HEK293T (cell line): ENCODE results near the gene PTPN2.

Experiments used
- CTCF ChIA-PET: fragments of 350-600 bp; formaldehyde crosslinking; extraction: SDS; loops from one replicate; lab custom pipeline; 2021; ENCODE audit warnings: antibody characterized with exemption, inconsistent platforms; lab: Yijun Ruan, JAX
- POLR2A ChIA-PET: fragments of 350-600 bp; formaldehyde crosslinking; extraction: SDS; loops from one replicate; lab custom pipeline; 2020; ENCODE audit warnings: antibody characterized with exemption, inconsistent platforms; lab: Yijun Ruan, JAX
- DNase-seq: peaks from one replicate; pipeline ENCODE4 v3.0.0; 2012; ENCODE audit warnings: mixed read lengths; ENCODE audit errors: extremely low spot score
- ARNT ChIP-seq: fragments of 450-650 bp; IDR thresholded peaks from 2 replicates; pipeline ENCODE4 v1.6.1; 2017; ENCODE audit warnings: mild to moderate bottlenecking
- BHLHE40 ChIP-seq: fragments of 450-650 bp; IDR thresholded peaks from 2 replicates; pipeline ENCODE4 v1.6.1; 2016; ENCODE audit warnings: mild to moderate bottlenecking, moderate library complexity, borderline replicate concordance
- CTBP1 ChIP-seq: fragments of 450-650 bp; IDR thresholded peaks from 2 replicates; pipeline ENCODE4 v1.6.1; 2016; ENCODE audit warnings: borderline replicate concordance
- ELF4 ChIP-seq: fragments of 450-650 bp; IDR thresholded peaks from 2 replicates; pipeline ENCODE4 v1.6.1; 2017; ENCODE audit warnings: antibody characterized with exemption
- FOXA1 ChIP-seq: fragments of 450-650 bp; IDR thresholded peaks from 2 replicates; pipeline ENCODE4 v1.6.1; 2016; ENCODE audit warnings: mild to moderate bottlenecking
- FOXK2 ChIP-seq: fragments of 450-650 bp; IDR thresholded peaks from 2 replicates; pipeline ENCODE4 v1.6.1; 2016; ENCODE audit warnings: mild to moderate bottlenecking
- FOXM1 ChIP-seq: fragments of 450-650 bp; IDR thresholded peaks from 2 replicates; pipeline ENCODE4 v1.6.1; 2017; ENCODE audit warnings: mild to moderate bottlenecking, borderline replicate concordance
- HDGF ChIP-seq: fragments of 450-650 bp; IDR thresholded peaks from 2 replicates; pipeline ENCODE4 v1.6.1; 2017; ENCODE audit warnings: antibody characterized with exemption, borderline replicate concordance
- L3MBTL2 ChIP-seq: fragments of 450-650 bp; conservative IDR thresholded peaks from 2 replicates; pipeline ENCODE4 v1.6.1; 2016; ENCODE audit warnings: mild to moderate bottlenecking
- LEF1 ChIP-seq: fragments of 450-650 bp; IDR thresholded peaks from 2 replicates; pipeline ENCODE4 v1.6.1; 2017; ENCODE audit warnings: mild to moderate bottlenecking, borderline replicate concordance
- NFRKB ChIP-seq: fragments of 450-650 bp; IDR thresholded peaks from 2 replicates; pipeline ENCODE4 v1.6.1; 2016; ENCODE audit warnings: mild to moderate bottlenecking, moderate library complexity
- PKNOX1 ChIP-seq: fragments of 450-650 bp; IDR thresholded peaks from 2 replicates; pipeline ENCODE4 v1.6.1; 2016
- SP1 ChIP-seq: fragments of 450-650 bp; IDR thresholded peaks from 2 replicates; pipeline ENCODE4 v1.6.1; 2017
- SUZ12 ChIP-seq: fragments of 450-650 bp; IDR thresholded peaks from 2 replicates; pipeline ENCODE4 v1.6.1; 2016; ENCODE audit warnings: mild to moderate bottlenecking
- TARDBP ChIP-seq: fragments of 450-650 bp; IDR thresholded peaks from 2 replicates; pipeline ENCODE4 v1.6.1; 2016
- ZNF384 ChIP-seq: fragments of 450-650 bp; IDR thresholded peaks from 2 replicates; pipeline ENCODE4 v1.6.1; 2016

Gene PTPN2

GRCh38 chr18:12796448-12796847, 87.6 kb downstream of the PTPN2 start:
- TF ChIP-seq BHLHE40 = no peak
- no peak for TF ChIP-seq ZNF384
- TF ChIP-seq SUZ12 = no peak
- no peak for TF ChIP-seq ARNT
- CTCF ChIA-PET = no interaction called here
- POLR2A ChIA-PET = no interaction called here
- no peak for DNase-seq

GRCh38 chr18:12791610-12792009, 92.4 kb downstream of the PTPN2 start:
- TF ChIP-seq ELF4 (no peak), NFRKB (no peak), LEF1 (no peak), SUZ12 (no peak), BHLHE40 (no peak), ARNT (no peak), TARDBP (no peak), ZNF384 (no peak), L3MBTL2 (no peak), FOXA1 (no peak), SP1 (no peak)
- ChIA-PET CTCF (no interaction called here), POLR2A (no interaction called here)
- no peak for DNase-seq

GRCh38 chr18:12786669-12787068, 97.4 kb downstream of the PTPN2 start:
- POLR2A ChIA-PET = no interaction called here
- CTCF ChIA-PET = no interaction called here
- no peak for DNase-seq
- TF ChIP-seq FOXK2 = no peak
- TF ChIP-seq TARDBP = no peak
- TF ChIP-seq SUZ12 = no peak
- no peak for TF ChIP-seq CTBP1
- no peak for TF ChIP-seq FOXM1
- no peak for TF ChIP-seq SP1
- no peak for TF ChIP-seq PKNOX1
- TF ChIP-seq ZNF384 = no peak
- TF ChIP-seq NFRKB = no peak
- no peak for TF ChIP-seq LEF1
- TF ChIP-seq FOXA1 = no peak
- TF ChIP-seq L3MBTL2 = no peak
- no peak for TF ChIP-seq ELF4
- no peak for TF ChIP-seq BHLHE40
- TF ChIP-seq ARNT = no peak

GRCh38 chr18:12783524-12783923, 100.5 kb downstream of the PTPN2 start:
- ChIA-PET POLR2A (no interaction called here), CTCF (no interaction called here)
- no peak for DNase-seq
- TF ChIP-seq SP1 (no peak), FOXM1 (no peak), L3MBTL2 (no peak), LEF1 (no peak), ELF4 (no peak), FOXK2 (no peak), ARNT (no peak), HDGF (no peak), ZNF384 (no peak), CTBP1 (no peak), NFRKB (no peak), SUZ12 (no peak), FOXA1 (no peak), PKNOX1 (no peak), TARDBP (no peak), BHLHE40 (no peak)

- DNase-seq = no peak
- CTCF ChIA-PET = no interaction called here
- TF ChIP-seq FOXA1 (no peak), FOXM1 (no peak), LEF1 (no peak), ELF4 (no peak), L3MBTL2 (no peak)
- POLR2A ChIA-PET = interaction anchor here (0.7 kb wide), 1 partner anchor 81 kb away, joined by 4 read pairs; no protein-coding TSS in a partner anchor
Observed at GRCh38 chr18:12782521-12782920, 101.5 kb downstream of the PTPN2 start.

- POLR2A ChIA-PET = no interaction called here
- CTCF ChIA-PET = no interaction called here
- no peak for TF ChIP-seq FOXK2
- no peak for TF ChIP-seq HDGF
- no peak for TF ChIP-seq ARNT
- no peak for TF ChIP-seq LEF1
- TF ChIP-seq CTBP1 = no peak
- no peak for TF ChIP-seq BHLHE40
- no peak for TF ChIP-seq FOXA1
- no peak for TF ChIP-seq ELF4
- TF ChIP-seq L3MBTL2 = no peak
- TF ChIP-seq FOXM1 = no peak
Observed at GRCh38 chr18:12779456-12779855, 104.6 kb downstream of the PTPN2 start.

GRCh38 chr18:12779043-12779442, 105.0 kb downstream of the PTPN2 start:
- CTCF ChIA-PET = no interaction called here
- DNase-seq = no peak
- TF ChIP-seq ELF4 = no peak
- no peak for TF ChIP-seq ARNT
- no peak for TF ChIP-seq SUZ12
- no peak for TF ChIP-seq FOXK2
- no peak for TF ChIP-seq NFRKB
- TF ChIP-seq LEF1 = no peak
- no peak for TF ChIP-seq L3MBTL2
- no peak for TF ChIP-seq FOXM1
- no peak for TF ChIP-seq CTBP1
- POLR2A ChIA-PET = no interaction called here

More at GRCh38 chr18:12779456-12779855, 104.6 kb downstream of the PTPN2 start:
- no peak for DNase-seq
